Fibroblast of the aortic adventitia (primary cell): ENCODE data around the gene ZNF554. TPM values are rescaled to one million over a fixed set of nuclear protein-coding genes. Genes with fewer than 3 reads are reported as not detected.

Experiments used
- DNase-seq: peaks from one replicate; pipeline ENCODE4 v3.0.0-alpha.2; 2010; ENCODE audit warnings: low read depth
- H3K4me3 ChIP-seq: 2 replicates; pipeline ENCODE4 v1.5.1; 2011; ENCODE audit warnings: low read depth, mild to moderate bottlenecking, control low read depth, low read length, moderate library complexity
- CTCF ChIP-seq: IDR thresholded peaks from 2 replicates; pipeline ENCODE4 v1.5.1; 2011; ENCODE audit warnings: mild to moderate bottlenecking, low read length, control low read depth, inconsistent platforms; ENCODE audit not compliant: insufficient read depth
- total RNA-seq: library from RNA; depleted of rRNA; stranded (reverse); fragments of >200 nt; gene quantifications from 2 replicates; pipeline ENCODE4 v1.2.3, GENCODE V29; 2012; ENCODE audit warnings: low replicate concordance

Gene ZNF554
- total RNA-seq, 1 donor, result 3.2 TPM

- no peak overlapping the region for H3K4me3 ChIP-seq
- no peak for TF ChIP-seq CTCF
- no peak for DNase-seq
Observed at GRCh38 chr19:2848616-2849015, 28.9 kb downstream of the ZNF554 start.

DNA sequence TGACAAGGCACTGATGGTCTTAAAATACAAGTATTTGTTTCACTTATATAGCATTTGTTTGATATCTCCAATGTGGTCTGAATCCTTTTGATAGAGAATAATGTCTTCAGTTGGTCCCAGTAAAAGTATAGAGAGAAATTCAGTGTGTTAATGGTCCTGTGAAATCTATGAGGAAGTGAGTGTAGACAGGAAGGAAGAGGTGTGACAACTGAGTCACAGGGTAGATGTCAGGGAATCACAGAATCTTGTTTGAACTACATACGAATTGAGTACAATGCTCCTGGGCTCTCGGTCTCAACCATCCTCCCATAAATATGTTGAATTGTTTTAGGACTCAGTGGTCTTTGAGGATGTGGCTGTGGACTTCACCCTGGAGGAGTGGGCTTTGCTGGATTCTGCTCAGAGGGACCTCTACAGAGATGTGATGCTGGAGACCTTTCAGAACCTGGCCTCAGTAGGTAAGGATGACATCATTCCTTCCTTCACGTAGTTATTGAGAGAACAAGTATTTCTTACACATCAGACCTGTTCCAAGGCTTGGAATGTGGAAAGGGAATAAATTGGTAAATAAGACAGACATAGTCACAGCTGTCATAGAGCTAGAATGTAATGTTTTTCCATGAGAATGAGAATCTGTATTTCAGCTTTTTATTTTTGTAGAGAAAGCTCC is 30.7 kb downstream of the ZNF554 start:
- TF ChIP-seq CTCF, result no peak
- H3K4me3 ChIP-seq, result no peak overlapping the region
- DNase-seq, result no peak

DNA sequence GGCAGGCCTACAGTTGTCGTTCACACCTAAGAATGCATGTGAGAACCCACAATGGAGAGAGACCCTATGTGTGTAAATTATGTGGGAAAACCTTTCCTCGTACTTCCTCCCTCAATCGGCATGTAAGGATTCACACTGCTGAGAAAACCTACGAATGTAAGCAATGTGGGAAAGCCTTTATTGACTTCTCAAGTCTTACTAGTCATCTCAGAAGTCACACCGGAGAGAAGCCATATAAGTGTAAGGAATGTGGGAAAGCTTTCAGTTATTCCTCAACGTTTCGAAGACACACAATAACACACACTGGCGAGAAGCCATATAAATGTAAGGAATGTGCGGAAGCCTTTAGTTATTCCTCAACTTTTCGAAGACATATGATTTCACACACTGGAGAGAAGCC is 32.9 kb downstream of the ZNF554 start:
- no peak for DNase-seq
- no peak for TF ChIP-seq CTCF
- no peak overlapping the region for H3K4me3 ChIP-seq

GRCh38 chr19:2853015-2853606 is 33.4 kb downstream of the ZNF554 start:
- DNase-seq, result no peak
- no peak for TF ChIP-seq CTCF
- no peak overlapping the region for H3K4me3 ChIP-seq

DNA sequence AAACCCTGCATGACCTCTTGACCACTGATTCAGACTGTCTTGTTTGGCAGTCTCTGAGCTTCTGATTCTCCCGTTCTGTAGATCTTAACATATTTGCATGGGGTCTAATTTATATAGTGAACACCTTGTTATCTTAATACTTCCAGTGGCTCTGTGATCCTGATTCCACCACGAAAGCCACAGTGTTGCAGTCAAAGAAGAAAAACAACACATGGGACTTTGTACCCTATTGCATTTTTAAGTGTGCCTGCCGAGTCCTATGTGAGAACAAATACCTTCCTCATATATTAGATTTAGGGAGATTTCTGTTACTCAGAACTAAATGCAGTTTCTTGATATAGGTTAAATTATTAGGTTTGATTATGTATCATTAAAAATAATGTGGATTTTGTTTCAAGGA is 35.2 kb downstream of the ZNF554 start:
- H3K4me3 ChIP-seq, result no peak overlapping the region
- no peak for DNase-seq
- TF ChIP-seq CTCF, result no peak

- H3K4me3 ChIP-seq, result no peak overlapping the region
- TF ChIP-seq CTCF, result no peak
- no peak for DNase-seq
Observed at GRCh38 chr19:2856457-2857050, 36.9 kb downstream of the ZNF554 start.
